HepG2 (cell line): ENCODE data around the gene ACTN1. TPM values are rescaled to one million over a fixed set of nuclear protein-coding genes. Genes with fewer than 3 reads are reported as not detected.

ENCODE experiments used
- CEBPZ ChIP-seq: IDR thresholded peaks from 2 replicates; pipeline ENCODE4 v1.6.1; 2012; ENCODE audit warnings: low read length, improper control_type of control experiment
- ESRRA ChIP-seq: sonication (generic); formaldehyde crosslinking; IDR thresholded peaks from 2 replicates; pipeline ENCODE4 v1.5.1; 2020; ENCODE audit warnings: mild to moderate bottlenecking, low read depth, missing genetic modification reagents
- HCFC1 ChIP-seq: fragments of 150-350 bp; IDR thresholded peaks from 2 replicates; pipeline ENCODE4 v1.6.1; 2014; ENCODE audit warnings: low read depth, low read length
- NCOR1 ChIP-seq: fragments of 200-600 bp; sonication (generic); IDR thresholded peaks from 2 replicates; pipeline ENCODE4 v1.7.0; 2017; ENCODE audit warnings: antibody characterized with exemption, low read length, borderline replicate concordance
- SMAD1 ChIP-seq: sonication (generic); formaldehyde crosslinking; IDR thresholded peaks from 2 replicates; pipeline ENCODE4 v1.4.0; 2020; ENCODE audit warnings: missing genetic modification reagents, low read depth, mild to moderate bottlenecking, borderline replicate concordance
- SP4 ChIP-seq: sonication (generic); formaldehyde crosslinking; IDR thresholded peaks from 2 replicates; pipeline ENCODE4 v1.8.1; 2023; ENCODE audit warnings: mild to moderate bottlenecking, missing genetic modification reagents
- U2AF1 ChIP-seq: fragments of 200-400 bp; formaldehyde crosslinking; optimal IDR thresholded peaks from 2 replicates; pipeline ENCODE3; 2017; ENCODE audit warnings: mild to moderate bottlenecking, low read depth, low read length
- WIZ ChIP-seq: sonication (generic); formaldehyde crosslinking; IDR thresholded peaks from 2 replicates; pipeline ENCODE4 v1.5.1; 2020; ENCODE audit warnings: mild to moderate bottlenecking, missing genetic modification reagents
- ZHX1 ChIP-seq: sonication (generic); formaldehyde crosslinking; IDR thresholded peaks from 2 replicates; pipeline ENCODE4 v1.8.1; 2022; ENCODE audit warnings: low read depth, mild to moderate bottlenecking, missing genetic modification reagents
- ZNF121 ChIP-seq: sonication (generic); formaldehyde crosslinking; IDR thresholded peaks from 2 replicates; pipeline ENCODE4 v1.5.0; 2020; ENCODE audit warnings: mild to moderate bottlenecking, missing genetic modification reagents
- ZNF136 ChIP-seq: sonication (generic); formaldehyde crosslinking; IDR thresholded peaks from 2 replicates; pipeline ENCODE4 v1.8.1; 2022; ENCODE audit warnings: low read depth, mild to moderate bottlenecking, moderate library complexity, missing genetic modification reagents
- ZNF333 ChIP-seq: sonication (generic); formaldehyde crosslinking; IDR thresholded peaks from 2 replicates; pipeline ENCODE4 v1.4.0; 2020; ENCODE audit warnings: mild to moderate bottlenecking, missing genetic modification reagents, borderline replicate concordance
- ZNF431 ChIP-seq: sonication (generic); formaldehyde crosslinking; IDR thresholded peaks from 2 replicates; pipeline ENCODE4 v1.9.0; 2022; ENCODE audit warnings: missing genetic modification reagents, low read depth, mild to moderate bottlenecking, borderline replicate concordance
- ZNF432 ChIP-seq: sonication (generic); formaldehyde crosslinking; IDR thresholded peaks from 2 replicates; pipeline ENCODE4 v1.5.0; 2020; ENCODE audit warnings: missing genetic modification reagents, mild to moderate bottlenecking, borderline replicate concordance
- ZNF580 ChIP-seq: IDR thresholded peaks from 2 replicates; pipeline ENCODE4 v1.6.1; 2016; ENCODE audit warnings: low read depth, borderline replicate concordance
- ZNF609 ChIP-seq: sonication (generic); formaldehyde crosslinking; IDR thresholded peaks from 2 replicates; pipeline ENCODE4 v1.4.0; 2020; ENCODE audit warnings: mild to moderate bottlenecking, missing genetic modification reagents, borderline replicate concordance
- ZNF777 ChIP-seq: sonication (generic); formaldehyde crosslinking; IDR thresholded peaks from 2 replicates; pipeline ENCODE4 v1.4.0; 2020; ENCODE audit warnings: missing genetic modification reagents
- polyA plus RNA-seq, 8 experiments: library from polyadenylated mRNA; depleted of rRNA in 3 of 8; stranded (reverse) in 7 of 8; unstranded in 1 of 8; fragments of >200 nt; fragmentation: Illumina TruSeq in 4 of 8; extraction: Trizol in 4 of 8; gene quantifications; 2 replicates each; pipeline versions ENCODE4 v1.2.1 to v1.2.3, GENCODE V29; 2011 to 2016; ENCODE audit warnings: low read depth in 4 of 8, missing spikeins in 1 of 8, mixed read lengths in 1 of 8; ENCODE audit not compliant: insufficient read depth in 1 of 8
- total RNA-seq, 5 experiments: library from RNA; depleted of rRNA; stranded (reverse); fragments of >200 nt; fragmentation: Illumina TruSeq; extraction: Trizol; gene quantifications; 2 replicates each; pipeline ENCODE4 v1.2.3, GENCODE V29; 2016; ENCODE audit warnings: low read depth in 1 of 5

ACTN1 gene
- total and polyA plus RNA-seq, 2 of the 13 experiments (the other 11 are each of a cell fraction or from before 2014, with no cell fraction given): 58.6 to 162 TPM

GRCh38 chr14:68977718-68978171, 1.4 kb downstream of the ACTN1 start (continued):
- TF ChIP-seq ZNF609 (CRISPR knock-in tag): peak; percentile 39
- no peak for TF ChIP-seq NCOR1
- 0 out of 2 replicates have a peak, but pooled peaks have one; percentile 26 for TF ChIP-seq ZNF333 (CRISPR knock-in tag)
- TF ChIP-seq CEBPZ: no peak
- peak; percentile 49; the same call in 1 of the 2 replicates for TF ChIP-seq SP4 (CRISPR knock-in tag)
- TF ChIP-seq ZNF432 (CRISPR knock-in tag): no peak
- TF ChIP-seq ESRRA (CRISPR knock-in tag): peak; percentile 14; the same call in 1 of the 2 replicates
- TF ChIP-seq WIZ (CRISPR knock-in tag): no peak
- no peak for TF ChIP-seq SMAD1 (CRISPR knock-in tag)
- TF ChIP-seq HCFC1: no peak
- 0 out of 2 replicates have a peak, but pooled peaks have one; percentile 23 for TF ChIP-seq ZHX1 (CRISPR knock-in tag)
- no peak for TF ChIP-seq U2AF1
- no peak for TF ChIP-seq ZNF431 (CRISPR knock-in tag)
- peak; percentile 69; the same call in 1 of the 2 replicates for TF ChIP-seq ZNF121 (CRISPR knock-in tag)
- TF ChIP-seq ZNF777 (CRISPR knock-in tag): no peak
- TF ChIP-seq ZNF580 (CRISPR knock-in tag): no peak; the same call in 1 of the 2 replicates
- no peak for TF ChIP-seq ZNF136 (CRISPR knock-in tag)
